NCI-H2196 (cell line): Measurements from ENCODE around the gene SLCO2A1.
A peak's percentile ranks its signal among the peaks of the same experiment; 100 is the strongest.
"Not testable (repeated sequence)": the region's sequence is repeated elsewhere in the genome, so short reads cannot be mapped to it uniquely, and the experiment has no call there.

Source experiments
- DNase-seq: peaks from one replicate; lab custom pipeline; 2025; ENCODE audit not compliant: unreplicated experiment; lab: John Stamatoyannopoulos, UW

Gene SLCO2A1

GRCh38 chr3:134029734-134030378 lies at the start of gene SLCO2A1:
SLCO2A1 (minus strand) TSS chr3:134029925; CDS start chr3:134029802, 123 bp downstream.
- peak; percentile 19 for DNase-seq

- no peak for DNase-seq
Observed at GRCh38 chr3:134079111-134079547, 49.4 kb upstream of the SLCO2A1 start.

- DNase-seq: no peak
Observed at GRCh38 chr3:134078169-134078831, 48.6 kb upstream of the SLCO2A1 start.

DNA sequence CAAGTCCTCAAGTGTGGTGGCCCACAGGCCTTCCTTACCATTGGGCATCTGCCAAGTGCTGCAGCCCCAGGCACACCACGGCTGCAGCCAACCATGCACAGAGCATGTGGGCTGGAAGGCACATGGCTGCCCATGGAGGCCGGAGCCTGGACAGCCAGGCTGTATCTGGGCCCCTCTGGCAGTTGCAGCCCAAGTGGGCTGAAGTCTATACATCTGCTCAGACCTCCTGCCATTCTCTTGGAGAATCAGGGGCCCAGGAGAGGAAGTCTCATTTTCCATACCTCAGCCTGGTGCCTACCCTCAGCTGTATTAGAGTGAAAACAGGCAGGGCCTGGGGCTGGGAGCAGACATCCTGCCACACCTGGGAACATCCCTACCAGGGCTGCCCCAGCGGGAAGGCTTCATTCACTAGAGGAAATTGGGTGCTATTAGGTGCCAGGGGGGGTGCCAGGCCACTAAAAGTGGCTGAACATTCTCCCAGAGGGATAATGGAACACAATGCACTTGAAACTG lies 48.0 kb upstream of the SLCO2A1 start:
- no peak for DNase-seq

DNA sequence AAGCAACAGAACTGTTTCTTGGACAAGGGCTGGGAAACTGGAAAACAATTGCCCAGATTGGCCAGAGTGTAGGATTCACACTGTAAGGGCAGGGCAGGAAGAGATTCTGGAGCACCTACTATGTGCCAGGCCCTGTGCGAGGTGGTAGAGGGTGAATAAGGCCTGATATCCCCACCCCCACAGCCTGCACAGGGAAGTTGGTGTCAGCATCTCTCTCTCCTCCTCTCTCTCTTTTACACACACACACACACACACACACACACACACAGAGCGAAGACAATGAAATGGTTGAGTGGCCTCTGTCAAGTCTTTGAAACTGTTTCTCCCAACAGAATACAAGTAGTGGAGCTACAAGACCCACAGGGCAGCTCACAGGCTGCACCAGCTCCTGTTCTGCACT lies 47.1 kb upstream of the SLCO2A1 start:
- no peak for DNase-seq

DNA sequence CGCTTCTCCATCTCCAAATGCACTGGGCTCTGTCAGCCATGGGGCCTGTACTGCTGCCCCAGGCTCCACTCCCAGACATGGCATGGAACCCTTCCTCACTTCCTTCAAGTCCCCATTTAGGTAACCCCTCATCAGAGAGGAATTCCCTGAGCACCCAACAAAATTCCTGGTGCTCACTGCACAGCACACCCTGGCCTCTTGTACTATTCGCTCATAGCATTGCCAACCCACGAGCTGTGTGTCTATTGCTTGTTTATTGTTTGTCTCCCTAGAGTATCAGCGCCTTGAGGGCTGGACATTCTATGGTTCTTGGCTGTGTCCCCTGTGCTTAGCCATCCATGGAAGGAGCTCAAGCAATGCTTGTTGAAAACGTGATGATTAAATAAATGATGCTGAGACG lies 46.1 kb upstream of the SLCO2A1 start:
- DNase-seq: no peak

GRCh38 chr3:134075568-134075825 lies 45.8 kb upstream of the SLCO2A1 start:
- no peak for DNase-seq

DNA sequence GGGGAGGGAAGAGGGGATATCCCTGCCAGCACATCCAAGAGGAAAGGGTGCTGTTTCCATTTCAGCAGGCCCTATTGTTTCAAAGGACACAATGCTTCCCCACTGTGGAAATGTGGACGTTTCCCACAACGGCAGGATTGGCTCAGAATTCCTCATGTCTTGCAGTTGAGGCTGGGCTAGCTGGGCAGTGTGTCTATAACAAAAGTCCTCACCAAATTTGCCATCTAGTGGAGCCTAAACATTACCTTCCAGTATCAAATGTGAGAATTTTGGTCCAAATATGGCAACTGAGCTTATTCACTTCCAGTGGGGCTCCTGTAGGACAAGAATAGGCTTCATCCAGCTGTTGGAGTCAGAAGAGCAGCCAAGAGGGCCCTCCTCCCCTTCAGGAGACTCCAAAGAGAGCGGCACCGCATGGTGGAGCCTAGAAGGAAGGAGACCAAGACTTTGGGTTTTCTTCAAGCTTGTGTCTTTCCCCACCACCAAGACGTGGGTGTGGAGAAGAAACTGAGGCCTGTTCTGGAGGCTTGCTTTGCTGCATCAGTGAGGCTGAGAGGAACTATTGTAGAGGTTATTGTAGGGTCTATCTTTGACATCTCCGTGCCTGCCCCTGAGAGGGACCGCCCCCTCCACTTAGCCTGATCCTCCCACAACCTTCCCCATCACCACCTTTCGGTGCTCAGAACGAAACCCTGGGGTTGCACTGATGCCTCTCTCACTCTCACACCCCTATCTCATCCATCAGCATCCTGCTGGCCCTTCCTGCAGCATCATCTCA lies 45.3 kb upstream of the SLCO2A1 start:
- no peak for DNase-seq

DNA sequence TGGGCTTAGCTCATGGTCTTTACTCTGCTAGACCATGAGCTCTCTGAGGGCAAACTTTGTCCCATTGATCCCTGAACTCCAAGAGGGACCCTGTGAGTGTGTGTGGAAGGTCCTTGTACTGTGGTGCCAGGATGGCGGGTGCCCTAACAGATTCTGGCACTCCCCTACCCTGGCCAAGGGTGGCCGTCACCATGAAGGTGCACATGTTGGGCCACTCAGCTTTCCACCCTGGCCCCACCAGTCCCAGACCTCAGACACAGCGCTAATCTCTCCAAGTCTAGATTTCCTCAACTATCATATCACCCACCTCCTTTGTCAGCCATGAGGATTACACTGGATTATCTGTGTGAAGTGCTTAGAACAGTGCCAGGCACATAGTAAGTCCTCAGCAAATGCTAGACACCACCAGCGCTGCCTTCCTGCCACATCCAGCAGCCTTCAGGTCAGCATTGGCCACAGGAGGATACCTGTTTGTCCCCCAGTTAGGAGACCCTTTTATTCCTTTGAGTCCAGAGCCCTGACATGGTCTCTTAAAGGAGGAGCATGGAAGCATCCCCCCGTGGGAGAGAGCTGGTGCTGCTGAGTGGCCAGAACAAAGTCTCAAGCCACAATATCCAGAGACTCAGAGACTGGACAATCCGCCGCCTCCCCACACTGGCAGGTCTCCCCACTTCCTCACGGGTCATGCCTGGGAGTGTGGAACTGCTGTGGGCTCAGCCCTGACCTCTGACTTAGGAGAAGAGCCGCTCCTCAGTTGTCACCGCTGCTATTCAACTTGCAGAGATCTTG lies 44.5 kb upstream of the SLCO2A1 start:
- no peak for DNase-seq

DNA sequence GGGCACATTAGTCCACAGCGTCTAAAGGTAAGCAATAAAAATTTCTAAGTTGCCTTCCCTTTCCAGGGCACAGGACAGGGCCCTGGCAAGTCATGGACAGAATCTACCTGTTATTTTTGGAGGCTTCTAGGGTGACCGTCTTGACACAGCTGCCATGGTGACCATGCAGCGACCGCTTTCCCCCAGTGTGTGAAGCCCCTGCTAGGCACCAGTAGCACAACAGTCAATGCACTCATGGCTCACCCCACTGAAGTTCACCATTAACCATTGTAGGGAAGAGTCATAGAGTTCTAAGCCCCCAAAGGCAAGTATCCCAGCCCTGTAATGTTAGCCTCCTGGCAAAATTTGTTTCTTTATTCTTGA lies 43.8 kb upstream of the SLCO2A1 start:
- DNase-seq: no peak

DNA sequence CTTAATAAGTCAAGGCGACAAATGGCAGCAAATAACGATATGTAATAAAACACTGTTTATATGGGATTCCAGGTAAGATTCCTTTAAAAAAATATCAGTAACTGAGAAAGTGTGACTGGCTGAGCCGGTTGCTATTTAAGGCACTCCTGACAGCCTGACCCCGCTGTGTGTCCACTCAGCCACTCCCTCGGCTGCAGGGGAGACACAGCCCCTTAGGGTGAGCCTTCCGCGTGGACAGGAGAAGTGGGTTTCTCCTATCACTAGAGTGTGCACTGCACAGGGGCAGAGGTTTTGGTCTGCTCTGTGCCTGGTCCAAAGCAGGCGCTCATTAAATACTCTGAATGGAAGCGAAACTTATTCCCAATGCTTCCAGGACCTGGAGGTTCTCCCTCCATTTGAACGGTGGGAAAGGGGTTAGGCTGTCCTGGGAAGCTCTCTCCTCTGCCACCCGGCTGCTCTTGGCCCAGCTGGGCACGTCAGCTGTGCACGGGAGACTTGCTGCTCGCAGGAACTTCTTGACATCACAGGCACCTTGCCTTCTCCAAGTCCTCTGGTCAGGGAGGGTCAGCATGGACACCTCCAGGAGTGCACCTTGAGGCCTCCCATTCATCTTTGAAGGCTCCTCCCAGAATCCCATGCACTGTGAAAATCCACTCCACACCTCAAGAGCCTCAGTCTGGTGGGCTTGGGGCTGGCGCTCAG lies 43.3 kb upstream of the SLCO2A1 start:
- DNase-seq: no peak

GRCh38 chr3:134070281-134070680 lies 40.6 kb upstream of the SLCO2A1 start:
- DNase-seq: not testable (repeated sequence)

DNA sequence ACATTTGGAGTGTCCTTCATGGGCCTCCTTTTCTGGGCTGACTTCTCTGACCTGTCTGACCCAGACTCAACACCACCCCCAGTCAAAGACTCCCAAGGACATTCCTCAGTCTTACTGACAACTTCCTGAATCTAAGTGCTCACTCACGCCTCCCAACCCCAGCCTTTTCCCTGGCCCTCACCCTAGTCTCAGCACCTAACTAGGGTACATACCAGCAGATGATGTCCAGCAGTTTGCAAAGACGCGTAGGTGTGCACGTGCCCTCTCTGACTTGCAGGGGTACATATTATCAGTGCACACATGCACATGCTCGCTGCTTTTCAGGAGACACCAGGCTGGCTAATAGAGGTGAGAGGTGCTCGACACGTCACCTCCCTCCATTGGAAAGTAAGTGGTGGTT lies 38.7 kb upstream of the SLCO2A1 start:
- DNase-seq: no peak

GRCh38 chr3:134067531-134068161 lies 37.9 kb upstream of the SLCO2A1 start:
- DNase-seq: no peak

GRCh38 chr3:134066651-134067530 lies 37.2 kb upstream of the SLCO2A1 start:
- no peak for DNase-seq

GRCh38 chr3:134066158-134066541 lies 36.4 kb upstream of the SLCO2A1 start:
- no peak for DNase-seq

DNA sequence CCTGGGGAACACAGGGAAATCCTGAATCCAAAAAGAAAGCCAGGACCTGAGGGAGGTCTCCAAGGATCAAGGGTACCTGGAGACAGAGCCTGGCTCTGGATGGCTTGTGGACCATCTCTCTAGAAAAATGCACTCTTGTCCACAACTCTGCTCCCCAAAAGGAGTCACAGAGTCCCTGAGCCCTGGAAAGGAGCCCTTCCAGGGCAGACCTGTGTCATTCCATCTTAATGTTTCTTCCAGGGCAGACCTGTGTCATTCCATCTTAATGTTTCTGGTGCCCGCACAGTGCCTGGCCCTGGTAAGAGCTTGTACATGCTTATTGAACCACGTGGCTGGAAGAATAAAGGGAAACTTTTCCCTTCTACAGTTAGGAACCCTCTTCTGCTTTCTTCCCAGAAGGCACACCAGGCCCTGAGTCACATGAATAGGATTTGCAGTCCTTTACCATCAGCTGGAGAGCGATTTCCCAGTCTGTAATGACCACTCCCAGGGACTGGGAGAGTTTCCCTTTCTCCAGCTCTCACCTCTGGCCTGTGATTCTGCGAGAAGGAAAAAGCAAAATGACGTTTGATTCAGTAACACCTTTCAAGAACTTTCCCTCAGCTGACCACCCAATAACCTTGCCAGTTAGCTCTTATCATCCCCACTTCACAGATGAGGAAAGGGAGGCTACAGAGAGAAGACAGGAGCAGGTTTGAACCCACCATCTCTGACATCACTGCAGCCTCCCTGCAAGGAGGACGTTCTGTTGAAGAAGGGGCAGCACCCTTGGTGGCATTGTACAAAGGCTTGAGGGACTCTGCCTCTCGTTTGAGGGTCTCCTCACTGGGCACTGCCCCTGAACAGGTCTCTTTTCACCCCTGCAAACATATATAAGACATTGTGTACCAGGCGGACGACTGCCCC lies 35.8 kb upstream of the SLCO2A1 start:
- DNase-seq: no peak

- DNase-seq: no peak
Observed at GRCh38 chr3:134064081-134064480, 34.4 kb upstream of the SLCO2A1 start.
